ENCODE measurements around the gene SGPL1.
"Not testable (repeated sequence)": the region's sequence is repeated elsewhere in the genome, so short reads cannot be mapped to it uniquely, and the experiment has no call there.

SGPL1 gene

DNA sequence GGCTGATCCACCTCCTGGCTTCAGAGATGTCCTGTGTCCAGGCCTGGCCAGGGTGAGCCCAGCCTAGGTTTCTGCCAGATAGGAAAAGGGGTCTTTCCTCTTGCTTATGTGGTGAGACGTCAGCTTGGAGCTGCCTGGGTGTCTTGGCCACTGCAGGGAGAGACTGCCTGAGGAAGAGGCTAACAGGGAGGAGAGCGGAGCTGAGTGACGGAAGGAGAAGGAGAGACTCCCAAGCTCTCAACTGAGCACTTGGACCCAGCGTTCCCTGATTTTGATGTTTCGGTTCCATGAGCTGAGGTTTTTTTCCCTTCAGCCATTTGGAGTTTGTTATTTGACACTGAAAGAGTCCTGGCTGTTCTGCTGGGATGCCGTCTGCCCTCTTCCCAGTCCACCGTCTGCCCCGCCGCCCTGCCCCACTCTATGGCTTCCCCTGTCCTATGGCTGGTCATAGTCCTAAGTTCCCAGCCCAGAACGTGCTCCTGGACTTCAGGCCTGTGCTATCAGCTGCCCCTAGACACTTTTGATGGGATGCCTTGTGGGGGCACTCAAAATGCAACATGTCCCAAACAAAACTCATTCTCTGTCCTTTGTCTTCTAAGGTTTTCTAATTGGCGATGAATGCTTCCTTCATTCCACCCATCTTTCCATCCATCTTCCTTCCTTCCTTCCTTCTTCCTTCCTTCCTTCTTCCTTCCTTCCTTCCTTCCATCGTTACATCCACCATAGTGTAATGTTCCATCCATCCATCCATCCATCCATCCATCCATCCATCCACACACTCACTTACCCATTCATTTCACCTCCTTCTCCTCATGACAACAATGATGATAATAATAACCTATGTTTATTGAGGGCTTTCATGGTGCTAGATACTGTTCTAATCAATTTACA lies 92.9 kb downstream of the SGPL1 start:
- DNase-seq = no peak

DNA sequence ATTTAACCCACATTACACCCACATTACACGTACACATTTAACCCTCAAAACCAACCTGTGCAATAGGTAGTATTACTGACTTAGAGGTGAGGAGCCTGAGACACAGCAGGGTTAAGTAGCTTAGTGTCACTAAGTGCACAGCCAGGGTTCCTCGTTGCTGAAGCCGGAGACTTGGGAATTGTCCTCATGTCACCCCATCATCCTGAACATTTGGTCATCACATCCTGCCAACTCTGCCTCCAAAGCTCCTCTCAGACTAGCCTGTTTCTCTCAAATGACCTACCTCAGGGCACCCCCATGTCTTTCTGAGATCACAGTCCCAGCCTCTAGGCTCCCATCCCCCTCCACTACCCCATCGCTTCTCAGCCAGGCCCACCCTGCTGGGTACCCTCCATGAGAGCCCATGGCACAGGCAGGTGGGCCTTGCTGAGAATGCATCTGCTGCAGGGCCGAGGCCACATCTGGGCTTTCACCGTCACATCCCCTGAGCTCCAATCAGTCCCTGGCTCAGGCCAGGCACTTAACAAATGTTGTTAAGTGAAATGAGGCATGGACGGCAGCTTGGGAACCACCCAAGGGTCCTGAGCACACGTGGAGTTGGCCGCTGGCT lies 93.7 kb downstream of the SGPL1 start:
- no peak for DNase-seq

DNA sequence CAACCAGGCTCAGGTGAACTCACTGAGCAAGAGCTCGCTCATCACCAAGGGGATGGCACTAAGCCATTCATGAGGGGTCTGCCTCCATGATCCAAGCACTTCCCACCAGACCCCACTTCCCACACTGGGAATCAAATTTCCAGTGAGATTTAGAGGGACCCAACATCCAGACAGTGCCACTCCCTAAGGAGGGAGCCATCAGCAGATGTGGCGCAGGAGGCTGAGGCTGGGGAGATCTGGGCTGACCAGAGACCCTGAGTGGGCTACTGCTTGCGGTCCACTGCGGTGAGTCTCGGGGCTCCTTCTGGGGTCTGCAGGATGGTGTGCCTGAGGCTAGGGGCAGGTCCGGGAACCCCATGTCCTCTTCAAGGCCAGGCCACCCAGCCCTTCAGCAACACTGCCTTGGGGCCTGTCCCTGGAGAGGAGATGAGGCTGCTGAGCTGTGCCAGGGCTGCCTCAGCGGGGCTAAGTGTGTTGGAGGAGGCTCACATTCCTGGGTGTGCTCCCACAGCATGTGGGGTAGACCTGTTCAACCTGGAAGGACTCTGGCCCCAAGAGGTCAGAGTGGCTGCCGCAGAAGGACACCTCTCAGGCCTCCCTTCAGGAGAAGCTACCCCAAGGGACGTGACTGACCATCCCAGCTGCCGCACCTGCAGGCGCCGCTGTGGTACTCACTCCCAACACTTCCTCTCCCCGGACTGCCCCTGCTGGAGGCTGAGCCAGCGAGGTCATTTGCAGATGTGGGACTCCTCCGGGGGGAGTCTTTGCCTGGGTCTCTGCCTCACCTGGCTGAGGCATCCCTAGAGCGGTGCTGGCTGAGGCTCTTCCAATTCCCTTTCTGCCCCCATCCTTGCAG lies 95.0 kb downstream of the SGPL1 start:
- DNase-seq = no peak

DNA sequence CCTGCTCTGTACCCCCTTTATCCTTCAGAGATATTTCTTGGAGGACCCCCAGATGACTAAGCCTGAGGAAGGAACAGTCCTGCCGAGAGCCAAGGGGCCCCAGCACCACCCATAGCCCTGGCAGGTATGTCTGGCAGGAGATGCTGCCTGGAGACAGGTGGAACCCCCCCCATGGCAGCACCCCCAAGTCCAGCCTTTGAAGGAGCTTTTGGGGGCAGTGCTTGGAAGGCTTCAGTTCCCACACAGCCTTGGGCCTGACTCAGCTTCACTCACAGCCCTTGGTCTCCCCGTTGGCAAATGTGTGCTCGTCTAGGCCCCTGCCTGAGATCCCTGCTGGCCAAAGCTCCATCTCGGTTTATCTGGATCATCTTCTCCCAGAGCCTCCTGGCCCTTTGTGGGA lies 95.6 kb downstream of the SGPL1 start:
- DNase-seq = no peak

DNA sequence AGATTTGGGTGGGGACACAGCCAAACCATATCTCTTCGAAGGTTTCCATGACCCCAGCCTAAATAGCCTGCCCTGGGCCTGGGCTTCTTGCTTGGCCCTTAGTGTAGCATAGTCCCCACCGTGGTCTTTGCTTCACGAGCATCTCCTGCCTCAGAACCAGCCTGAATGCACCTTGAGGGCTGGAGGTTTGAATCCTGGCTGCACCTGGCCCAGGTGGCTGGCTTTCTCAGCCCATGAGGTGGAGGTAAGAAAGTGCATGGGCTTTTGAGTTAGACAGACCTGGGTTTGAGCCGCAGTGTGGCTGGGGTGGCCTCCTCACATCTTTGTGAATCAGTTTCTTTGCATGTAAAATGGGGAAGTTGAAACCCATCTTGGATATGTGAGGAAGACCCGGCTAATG lies 96.8 kb downstream of the SGPL1 start:
- DNase-seq = no peak

DNA sequence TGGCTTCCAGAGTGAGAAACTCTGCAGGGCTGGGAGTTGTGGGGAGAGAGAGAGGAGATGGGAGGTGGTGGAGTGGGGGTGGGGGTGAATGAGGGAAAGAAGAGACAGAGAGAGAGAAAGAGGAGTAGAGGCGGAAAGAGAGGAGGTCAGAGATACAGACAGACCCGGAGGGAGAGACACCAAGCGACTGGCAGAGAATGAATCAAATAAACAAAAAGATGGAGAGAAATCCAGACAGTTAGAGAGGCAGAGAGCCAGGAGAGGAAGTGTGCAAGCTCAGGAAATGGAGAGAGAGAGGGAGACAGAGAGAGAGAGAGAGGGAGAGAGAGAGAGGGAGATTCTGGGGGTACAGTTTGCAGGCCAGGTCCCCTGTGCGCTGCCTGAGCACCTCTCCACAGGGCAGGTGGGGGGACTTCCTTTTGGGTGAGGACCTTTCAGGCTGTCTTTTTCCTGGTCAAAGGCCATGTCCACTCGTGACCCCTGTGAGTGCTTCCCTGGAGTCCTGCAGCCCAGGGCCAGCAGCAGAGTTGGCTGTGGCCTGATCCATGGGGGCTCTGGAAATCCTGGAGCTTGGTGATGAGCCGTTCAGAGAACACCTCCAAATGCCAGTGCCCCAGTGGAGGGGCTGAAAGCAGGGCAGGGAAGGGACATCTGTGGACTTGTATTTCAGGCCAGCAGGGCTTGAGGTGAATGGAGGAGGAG lies 97.6 kb downstream of the SGPL1 start:
- no peak for DNase-seq

DNA sequence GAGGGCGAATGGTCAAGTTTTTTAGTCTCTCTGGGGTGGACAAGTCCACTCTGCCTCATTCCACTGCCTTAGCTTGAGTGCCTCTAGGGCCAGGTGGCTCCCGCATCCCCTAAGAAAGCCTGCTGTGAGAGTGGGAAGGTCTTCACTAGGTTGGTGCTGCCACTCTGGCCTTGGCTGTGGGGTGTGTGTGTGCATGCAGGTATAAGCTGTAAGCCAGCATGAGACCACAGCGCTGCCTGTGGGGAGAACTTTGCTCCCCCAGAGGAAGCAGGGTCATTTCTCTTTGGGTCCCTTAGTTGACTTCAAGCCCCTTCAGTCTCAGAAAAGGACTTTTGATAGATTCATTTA lies 98.1 kb downstream of the SGPL1 start:
- DNase-seq = no peak

DNA sequence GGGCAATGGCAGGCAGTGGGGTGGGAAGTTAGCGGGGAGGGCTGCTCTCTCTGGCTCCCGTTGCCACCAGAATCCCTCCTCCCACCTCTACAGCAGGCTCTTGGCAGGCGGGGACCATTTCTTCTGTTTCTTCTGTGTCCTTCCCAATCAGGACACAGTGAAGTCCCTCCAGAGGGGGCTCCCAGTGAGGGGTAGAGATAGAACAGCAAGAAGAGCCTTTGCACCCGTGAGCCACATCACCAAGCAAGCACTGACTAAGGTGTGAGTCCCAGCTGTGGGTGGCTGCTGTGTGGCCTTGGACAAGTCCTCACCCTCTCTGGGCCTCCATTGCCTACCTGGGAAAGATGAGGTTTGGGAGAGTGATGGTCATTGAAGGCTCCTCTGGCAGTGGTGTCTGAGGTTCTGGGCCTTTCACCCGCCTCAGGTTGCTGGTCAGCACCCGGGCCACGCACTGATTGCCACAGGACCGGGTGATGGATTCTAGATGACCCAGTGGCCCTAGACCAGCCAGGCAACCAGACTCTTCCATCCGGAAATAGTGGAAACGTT lies 98.6 kb downstream of the SGPL1 start:
- no peak for DNase-seq

DNA sequence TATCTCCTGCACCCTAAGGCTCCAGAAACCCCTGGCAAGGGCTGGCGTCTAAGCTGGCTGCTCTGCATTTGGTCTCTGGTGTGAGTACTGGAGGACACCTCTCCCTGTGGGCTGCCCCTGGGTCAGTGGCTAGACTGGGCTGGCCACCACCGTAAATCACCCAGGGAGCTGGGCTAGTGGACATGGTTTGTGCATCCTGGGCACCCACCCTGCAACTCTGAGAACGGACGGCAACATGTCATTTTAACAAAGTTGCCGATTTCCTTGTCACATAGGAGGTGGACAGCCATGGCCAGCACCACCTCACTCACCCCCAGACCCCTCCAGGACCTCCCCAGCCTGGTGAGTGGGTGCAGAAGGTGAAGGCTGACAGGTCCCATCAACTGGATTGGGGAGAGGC lies 99.5 kb downstream of the SGPL1 start:
- no peak for DNase-seq

DNA sequence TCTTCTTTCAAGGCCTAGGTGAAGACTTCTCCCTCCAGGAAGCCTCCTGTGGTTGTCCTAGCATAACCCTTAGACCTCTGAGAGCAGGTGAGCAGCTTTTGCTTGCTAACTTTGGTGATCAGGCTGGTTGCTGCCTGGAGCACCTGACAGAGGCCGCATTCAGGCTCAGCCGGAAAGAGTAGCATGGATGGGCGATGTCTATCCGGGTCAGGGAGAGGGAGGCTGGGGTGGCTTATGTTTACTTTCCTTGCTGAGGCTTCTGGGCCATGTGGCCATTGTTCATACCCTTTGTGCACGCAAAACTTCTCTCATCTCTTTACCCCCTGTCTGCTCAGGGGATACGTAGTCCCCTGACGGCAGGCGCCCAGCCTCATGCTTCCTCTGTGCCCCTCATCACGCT lies 100.1 kb downstream of the SGPL1 start:
- DNase-seq = no peak

DNA sequence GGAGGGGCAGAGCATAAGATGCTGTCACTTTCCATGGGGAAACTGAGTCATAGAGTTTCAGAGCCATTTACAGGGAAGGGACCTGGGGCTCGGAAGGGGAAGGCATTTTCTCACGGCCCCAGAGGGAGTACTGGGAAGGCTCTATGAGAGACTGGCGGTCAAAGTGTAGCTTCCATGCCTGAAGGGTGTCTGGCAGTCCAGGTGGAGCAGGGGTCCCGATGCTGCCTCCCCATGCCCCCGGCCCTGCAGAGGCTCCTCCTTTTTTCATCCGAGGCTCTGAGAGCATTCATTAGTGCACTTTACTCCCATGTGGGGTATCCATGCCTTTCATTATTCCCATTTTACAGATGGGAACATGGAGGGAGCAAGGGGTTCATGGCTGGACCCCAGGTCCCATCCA lies 100.5 kb downstream of the SGPL1 start:
- no peak for DNase-seq

DNA sequence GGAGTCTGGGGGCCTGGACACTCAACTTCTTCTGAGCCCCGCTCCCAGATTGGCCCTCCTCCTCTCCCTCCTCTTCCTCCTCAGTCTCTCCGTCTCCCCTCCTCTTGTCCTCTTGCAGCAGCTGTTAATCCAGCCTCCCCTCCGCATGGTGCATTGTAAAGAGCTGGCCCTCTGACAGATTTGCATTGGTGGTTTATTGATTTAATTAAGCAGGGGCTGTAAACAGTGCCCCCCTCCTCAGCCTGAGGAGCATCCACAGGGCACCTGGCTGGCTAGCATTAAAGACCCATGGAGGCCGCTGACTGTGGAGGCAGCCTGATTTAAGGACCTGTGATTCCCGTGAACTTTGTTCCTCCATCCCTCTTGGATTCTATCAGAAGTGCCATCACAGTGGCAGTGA lies 101.5 kb downstream of the SGPL1 start:
- no peak for DNase-seq

DNA sequence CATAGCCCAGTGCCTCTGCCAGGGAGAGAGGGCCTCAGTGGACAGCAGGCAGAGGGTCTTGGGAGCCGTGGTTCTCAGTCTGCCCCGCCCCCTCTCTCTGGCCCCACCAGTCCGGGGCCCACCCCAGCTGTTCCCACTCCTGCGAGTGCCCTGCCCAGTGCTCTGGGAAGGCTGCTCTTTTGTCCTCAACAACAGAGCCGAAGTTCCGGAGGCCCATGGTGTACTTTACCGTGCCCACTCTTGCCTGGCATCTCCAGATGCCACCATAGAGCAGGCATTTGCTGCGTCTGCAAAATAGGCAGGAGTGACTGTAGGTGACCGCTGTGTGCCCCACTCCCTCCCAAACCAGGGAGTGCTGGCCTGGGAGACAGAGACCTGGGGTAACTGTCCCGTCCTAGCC lies 101.9 kb downstream of the SGPL1 start:
- DNase-seq = no peak

DNA sequence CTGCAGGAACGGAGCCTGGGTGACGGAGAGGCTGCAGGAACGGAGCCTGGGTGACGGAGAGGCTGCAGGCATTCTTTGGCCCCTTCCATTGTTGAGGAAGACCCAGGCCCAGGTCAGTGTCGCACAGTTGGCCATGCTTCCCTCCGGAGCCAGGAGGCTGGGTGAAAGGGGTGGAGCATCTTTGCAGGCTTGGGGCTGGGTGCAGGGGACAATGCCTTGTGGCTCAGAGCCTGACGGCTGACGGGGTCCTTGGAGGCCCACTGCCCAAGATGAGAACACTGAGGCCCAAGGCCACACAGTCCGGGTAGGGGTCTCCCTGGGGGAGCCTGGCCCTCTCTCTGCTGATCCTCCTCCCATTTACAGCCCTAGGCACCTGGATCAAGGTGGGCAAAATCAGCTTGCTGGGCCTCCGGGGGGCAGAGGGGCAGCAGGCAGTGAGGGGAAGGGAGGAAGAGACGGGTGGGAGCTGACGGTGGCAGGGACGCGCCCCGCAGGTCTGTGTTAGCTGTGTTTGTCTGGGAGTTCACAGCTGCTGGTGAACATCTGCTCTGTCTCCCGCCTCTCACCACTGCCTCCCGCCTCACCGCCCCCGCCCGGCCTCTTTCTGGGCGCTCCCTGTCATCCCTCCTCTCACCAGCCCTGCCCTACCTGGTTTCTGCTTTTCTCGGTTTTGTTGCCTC lies 103.2 kb downstream of the SGPL1 start:
- no peak for DNase-seq

DNA sequence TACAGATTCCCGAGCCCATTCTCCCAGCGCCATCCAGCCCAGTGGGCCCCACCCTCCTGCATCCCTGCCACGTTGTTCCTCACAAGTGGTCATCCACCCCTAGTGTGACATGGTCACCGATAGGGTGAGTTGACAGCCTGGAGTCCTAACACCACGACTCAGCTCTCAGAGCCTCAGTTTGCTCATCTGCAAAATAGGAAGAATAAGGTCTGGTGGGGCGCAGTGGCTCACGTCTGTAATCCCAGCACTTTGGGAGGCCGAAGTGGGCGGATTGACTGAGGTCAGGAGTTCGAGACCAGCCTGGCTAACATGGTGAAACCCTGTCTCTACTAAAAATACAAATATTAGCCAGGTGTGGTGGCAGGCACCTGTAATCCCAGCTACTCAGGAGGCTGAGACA lies 104.2 kb downstream of the SGPL1 start:
- not testable (repeated sequence) for DNase-seq

DNA sequence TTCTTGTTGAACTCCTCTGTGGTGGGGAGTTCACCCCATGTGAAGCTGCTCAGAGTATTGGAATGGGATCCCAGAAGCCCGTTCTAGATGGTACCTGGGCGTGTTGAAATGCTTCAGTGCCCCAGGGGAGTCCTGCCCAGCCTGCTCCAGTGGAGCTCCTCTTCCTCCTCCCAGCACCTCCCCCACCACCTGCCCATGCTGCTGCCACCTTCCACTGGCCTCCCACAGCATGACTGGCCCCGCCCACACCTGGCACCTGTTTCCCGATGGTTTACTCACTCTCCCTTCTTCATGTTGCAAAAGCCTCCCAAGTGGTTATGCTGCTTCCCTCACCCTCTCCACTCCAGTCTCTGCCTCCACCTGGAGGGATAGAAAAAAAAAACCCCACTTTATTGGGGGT lies 104.8 kb downstream of the SGPL1 start:
- no peak for DNase-seq

DNA sequence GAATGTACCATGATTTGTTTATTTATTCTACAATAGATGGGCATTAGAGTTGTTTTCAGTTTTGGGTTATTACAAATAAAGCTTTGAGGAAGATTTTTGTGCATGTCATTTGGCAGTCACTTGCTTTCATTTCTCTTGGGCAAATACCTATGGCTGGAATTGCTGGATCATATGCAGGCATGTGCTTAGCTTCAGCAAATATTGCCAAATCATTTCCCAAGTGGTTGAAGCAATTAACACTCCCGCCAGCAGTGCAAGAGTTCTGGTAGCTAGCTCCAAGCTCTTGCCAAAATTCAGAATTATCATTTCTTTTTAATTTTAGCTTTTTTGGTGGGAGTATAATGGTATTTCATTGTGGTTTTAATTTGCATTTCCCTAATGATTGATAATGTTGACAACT lies 105.5 kb downstream of the SGPL1 start:
- DNase-seq = no peak

DNA sequence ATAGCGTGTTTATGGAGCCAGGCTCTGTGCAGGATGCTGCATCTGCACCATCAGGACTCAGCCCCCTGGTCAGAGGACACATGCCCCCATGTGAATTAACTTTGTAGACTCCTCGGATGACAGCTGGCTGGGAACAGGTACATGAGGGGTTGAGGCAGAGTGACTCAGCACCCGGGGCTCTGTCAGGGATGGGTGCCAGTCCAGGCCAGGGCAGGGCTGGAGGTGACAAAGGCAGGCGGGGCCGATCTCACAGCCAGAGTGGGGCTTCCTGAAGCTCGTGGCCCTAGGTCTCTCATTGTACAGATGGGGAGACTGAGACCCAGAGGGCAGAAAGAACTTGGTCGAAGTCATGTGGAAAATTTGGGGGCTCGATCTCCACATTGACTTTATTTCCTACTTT lies 107.9 kb downstream of the SGPL1 start:
- DNase-seq = no peak

DNA sequence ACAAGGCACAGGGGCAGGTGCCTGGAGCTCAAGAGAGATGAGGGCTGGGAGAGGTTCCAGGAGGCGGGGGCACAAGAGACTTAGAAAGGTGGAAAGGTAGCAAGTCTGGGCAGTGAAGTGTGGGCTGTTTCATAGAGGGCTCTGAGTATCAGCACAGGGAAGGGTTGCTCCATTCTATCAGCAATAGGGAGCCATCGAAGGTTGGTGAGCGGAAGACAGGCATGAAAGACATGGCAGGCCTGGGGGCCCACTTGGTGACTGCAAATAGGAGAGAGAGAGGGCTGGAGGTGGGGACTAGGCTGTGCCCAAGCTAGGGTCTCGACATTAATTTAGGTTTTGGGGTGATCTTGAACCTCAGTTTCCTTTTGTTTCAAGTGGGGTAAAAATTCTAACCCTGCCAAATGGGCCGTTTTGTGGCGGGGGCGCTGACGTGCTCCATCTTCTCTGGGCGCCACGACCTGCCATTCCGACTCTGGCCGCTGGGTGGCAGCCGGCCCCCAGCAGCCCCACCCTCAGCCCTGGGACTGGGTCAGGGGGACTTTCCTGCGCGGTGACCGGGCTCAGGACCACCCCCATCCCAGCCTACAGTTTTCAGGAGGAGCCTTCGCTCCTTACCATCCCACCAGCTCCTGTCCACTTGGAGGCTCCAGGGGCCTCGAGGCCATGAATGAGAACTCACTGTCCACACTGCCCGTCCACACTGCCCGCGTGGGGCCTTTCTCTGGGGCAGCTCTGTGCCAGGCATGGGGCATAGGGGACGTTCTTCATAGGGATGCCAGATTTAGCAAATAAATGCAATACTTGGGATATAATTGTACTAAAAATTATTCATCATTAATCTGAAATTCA lies 109.9 kb downstream of the SGPL1 start:
- no peak for DNase-seq

DNA sequence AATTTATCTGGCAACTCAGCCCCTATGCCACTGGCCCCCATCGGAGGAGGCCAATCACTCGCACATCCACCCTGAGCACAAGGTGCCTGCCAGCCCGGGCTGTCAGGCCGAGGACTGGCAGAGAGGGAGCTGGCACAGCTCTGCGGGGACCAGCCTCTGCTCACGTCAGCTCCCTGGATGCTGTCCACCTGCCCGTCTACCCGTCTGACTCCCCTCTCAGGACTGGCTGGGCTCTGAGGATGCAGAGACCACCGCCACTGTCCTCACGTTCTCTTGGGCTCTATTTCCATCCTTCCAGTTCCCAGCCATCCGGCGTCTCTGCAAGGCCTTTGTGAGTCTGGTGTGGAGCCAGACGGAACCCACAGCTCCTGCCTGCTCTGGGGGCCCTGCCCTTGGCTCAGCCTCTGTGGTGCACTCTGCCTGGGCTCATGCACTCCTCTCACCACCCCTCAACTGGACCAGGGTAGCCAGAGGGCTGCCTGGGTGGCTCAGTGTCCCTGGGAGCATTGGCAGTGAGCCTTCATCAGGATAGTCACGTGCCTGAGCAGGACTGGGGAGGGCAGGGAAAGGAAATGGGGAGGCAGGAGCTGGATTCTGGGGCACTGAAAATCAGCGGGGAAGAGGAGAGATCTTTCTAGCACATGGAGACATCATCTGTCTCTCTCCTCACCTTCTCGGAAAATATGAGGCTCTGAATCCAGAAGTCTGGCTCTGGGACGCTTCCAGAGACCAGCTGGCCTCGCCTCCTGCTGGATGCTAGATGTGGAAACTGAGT lies 110.7 kb downstream of the SGPL1 start:
- DNase-seq = peak in 1 of 2 experiments; percentile 52
